Osteocyte (in vitro differentiated cells): ENCODE data around the gene USP53. TPM values are rescaled to one million over a fixed set of nuclear protein-coding genes. Genes with fewer than 3 reads are reported as not detected.

Source experiments
- DNase-seq: peaks from one replicate; pipeline ENCODE4 v3.0.0; 2021; ENCODE audit warnings: mixed read lengths; ENCODE audit not compliant: unreplicated experiment; ENCODE audit errors: extremely low spot score
- H3K27ac Mint-ChIP-seq: one replicate; pipeline ENCODE4 v1.8.0; 2021; ENCODE audit warnings: mild to moderate bottlenecking, mixed read lengths; ENCODE audit not compliant: unreplicated experiment
- H3K27me3 Mint-ChIP-seq: one replicate; pipeline ENCODE4 v1.8.0; 2021; ENCODE audit warnings: mixed read lengths; ENCODE audit not compliant: unreplicated experiment
- H3K36me3 Mint-ChIP-seq: one replicate; pipeline ENCODE4 v1.8.0; 2021; ENCODE audit warnings: mixed read lengths; ENCODE audit not compliant: unreplicated experiment
- H3K4me1 Mint-ChIP-seq: one replicate; pipeline ENCODE4 v1.8.0; 2021; ENCODE audit warnings: mixed read lengths; ENCODE audit not compliant: unreplicated experiment
- H3K4me3 Mint-ChIP-seq: one replicate; pipeline ENCODE4 v1.8.0; 2021; ENCODE audit warnings: mild to moderate bottlenecking, moderate library complexity, mixed read lengths; ENCODE audit not compliant: unreplicated experiment
- H3K9me3 Mint-ChIP-seq: one replicate; pipeline ENCODE4 v1.8.0; 2021; ENCODE audit warnings: mixed read lengths; ENCODE audit not compliant: unreplicated experiment
- total RNA-seq: library from RNA; stranded (reverse); gene quantifications from 2 replicates; pipeline ENCODE4 v1.2.1, GENCODE V29; 2021
- TF ChIP-seq, protein P1 (sequence below): fragments of 200-600 bp; sonication (generic); IDR thresholded peaks from 2 replicates; pipeline ENCODE4 v1.5.0; 2021; ENCODE audit warnings: antibody characterized with exemption, mild to moderate bottlenecking, moderate library complexity

The USP53 gene
- total RNA-seq, 1 donor from 2014 or later, result 15.5 TPM

DNA sequence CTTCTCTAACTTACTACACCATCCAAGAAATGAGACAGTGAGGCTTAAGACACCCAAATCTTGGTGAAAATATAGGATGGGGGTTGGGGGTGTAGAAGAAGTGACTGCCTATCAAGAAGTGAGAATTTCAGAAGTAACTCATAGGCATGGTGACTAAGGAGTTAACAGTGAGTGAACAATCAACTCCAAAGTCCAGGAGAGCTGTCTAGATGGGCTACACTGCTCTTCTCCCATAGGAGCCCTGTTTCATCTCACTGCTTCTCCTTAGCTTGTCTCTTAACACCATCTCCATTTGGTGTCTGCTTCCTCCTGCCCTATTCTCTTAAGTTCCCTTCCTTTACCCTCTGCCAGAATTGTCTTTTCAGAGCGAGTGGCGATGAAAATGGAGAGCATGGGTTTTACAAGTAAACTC lies 86.8 kb downstream of the USP53 start:
- Mint-ChIP-seq H3K27me3 (no peaks in the 10 kb centered on the region), H3K4me1 (peaks cover 23% of the 10 kb centered on the region), H3K36me3 (peaks cover 15% of the 10 kb centered on the region), H3K4me3 (peak overlapping the region; percentile 99), H3K27ac (peak overlapping the region; percentile 99), H3K9me3 (no peaks in the 10 kb centered on the region)
- DNase-seq, result no peak
- TF ChIP-seq, protein P1, sequence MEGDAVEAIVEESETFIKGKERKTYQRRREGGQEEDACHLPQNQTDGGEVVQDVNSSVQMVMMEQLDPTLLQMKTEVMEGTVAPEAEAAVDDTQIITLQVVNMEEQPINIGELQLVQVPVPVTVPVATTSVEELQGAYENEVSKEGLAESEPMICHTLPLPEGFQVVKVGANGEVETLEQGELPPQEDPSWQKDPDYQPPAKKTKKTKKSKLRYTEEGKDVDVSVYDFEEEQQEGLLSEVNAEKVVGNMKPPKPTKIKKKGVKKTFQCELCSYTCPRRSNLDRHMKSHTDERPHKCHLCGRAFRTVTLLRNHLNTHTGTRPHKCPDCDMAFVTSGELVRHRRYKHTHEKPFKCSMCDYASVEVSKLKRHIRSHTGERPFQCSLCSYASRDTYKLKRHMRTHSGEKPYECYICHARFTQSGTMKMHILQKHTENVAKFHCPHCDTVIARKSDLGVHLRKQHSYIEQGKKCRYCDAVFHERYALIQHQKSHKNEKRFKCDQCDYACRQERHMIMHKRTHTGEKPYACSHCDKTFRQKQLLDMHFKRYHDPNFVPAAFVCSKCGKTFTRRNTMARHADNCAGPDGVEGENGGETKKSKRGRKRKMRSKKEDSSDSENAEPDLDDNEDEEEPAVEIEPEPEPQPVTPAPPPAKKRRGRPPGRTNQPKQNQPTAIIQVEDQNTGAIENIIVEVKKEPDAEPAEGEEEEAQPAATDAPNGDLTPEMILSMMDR, result no peak

- H3K27ac Mint-ChIP-seq, result peak overlapping the region; percentile 99
- peaks cover 15% of the 10 kb centered on the region for H3K36me3 Mint-ChIP-seq
- no peaks in the 10 kb centered on the region for H3K27me3 Mint-ChIP-seq
- H3K4me3 Mint-ChIP-seq, result peak overlapping the region; percentile 99
- no peaks in the 10 kb centered on the region for H3K9me3 Mint-ChIP-seq
- no peak for DNase-seq
- TF ChIP-seq, protein P1, result no peak
- H3K4me1 Mint-ChIP-seq, result peaks cover 23% of the 10 kb centered on the region
These were observed 87.2 kb downstream of the USP53 start for GRCh38 chr4:119299741-119300100.

GRCh38 chr4:119300101-119300978 lies 87.8 kb downstream of the USP53 start:
- H3K36me3 Mint-ChIP-seq, result peaks cover 15% of the 10 kb centered on the region
- TF ChIP-seq, protein P1, result peak; percentile 16
- H3K27me3 Mint-ChIP-seq, result no peaks in the 10 kb centered on the region
- H3K4me3 Mint-ChIP-seq, result peak overlapping the region; percentile 99
- H3K4me1 Mint-ChIP-seq, result peaks cover 23% of the 10 kb centered on the region
- no peaks in the 10 kb centered on the region for H3K9me3 Mint-ChIP-seq
- H3K27ac Mint-ChIP-seq, result peak overlapping the region; percentile 99
- DNase-seq, result peak; percentile 96

DNA sequence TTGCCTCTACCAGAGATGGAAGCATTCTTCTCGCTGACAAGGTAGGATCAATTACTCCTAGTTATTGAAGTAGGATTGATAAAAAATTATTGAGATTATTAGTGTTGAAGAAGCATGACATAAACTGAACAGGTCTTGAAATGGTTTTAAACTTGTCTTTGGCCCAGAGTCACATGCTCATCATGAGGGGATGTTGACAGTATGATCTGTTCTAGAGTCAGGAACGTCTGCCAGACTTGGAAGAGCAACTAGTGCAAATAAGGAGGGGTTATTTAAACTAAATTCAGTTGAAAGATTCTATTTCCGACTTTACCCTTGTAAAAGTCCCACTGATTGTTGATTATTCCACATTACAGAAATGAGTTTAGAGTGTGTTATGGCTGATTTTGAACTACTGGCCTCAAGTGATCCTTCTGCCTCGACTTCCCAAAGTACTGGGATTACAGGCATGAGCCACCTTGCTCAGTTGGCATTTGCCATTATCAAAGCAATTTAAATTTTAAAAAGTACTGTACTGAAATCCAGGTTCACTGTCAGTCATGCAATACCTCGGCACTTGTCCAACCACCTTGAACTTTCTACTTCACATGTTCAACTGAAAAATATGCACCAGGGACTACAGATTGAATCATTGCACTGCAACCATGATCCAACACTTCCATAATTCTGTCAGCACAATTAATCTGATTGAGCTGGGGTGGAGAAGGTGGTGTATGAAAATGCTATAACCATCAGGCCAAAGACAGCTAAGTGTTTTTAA lies 89.7 kb downstream of the USP53 start:
- Mint-ChIP-seq H3K27ac (no peak overlapping the region), H3K4me3 (no peak overlapping the region), H3K27me3 (no peaks in the 10 kb centered on the region), H3K9me3 (no peaks in the 10 kb centered on the region), H3K4me1 (peaks cover 21% of the 10 kb centered on the region), H3K36me3 (peaks cover 9% of the 10 kb centered on the region)
- TF ChIP-seq, protein P1, result no peak
- DNase-seq, result no peak
